ENCODE results near the gene CISD1.

The CISD1 gene

GRCh38 chr10:58328233-58328632, 59.3 kb downstream of the CISD1 start:
- no peak for TF ChIP-seq CTCF (IDR thresholded peaks at IDR 0.05; ENCODE audit: low read depth, low read length)
- H3K4me3 ChIP-seq (ENCODE audit: low read depth, low read length), result no peak overlapping the region

GRCh38 chr10:58330431-58330830, 61.5 kb downstream of the CISD1 start:
- TF ChIP-seq CTCF (IDR thresholded peaks at IDR 0.05; ENCODE audit: low read depth, low read length), result no peak
- no peak overlapping the region for H3K4me3 ChIP-seq (ENCODE audit: low read depth, low read length)

- TF ChIP-seq CTCF (IDR thresholded peaks at IDR 0.05; ENCODE audit: low read depth, low read length), result no peak
- no peak overlapping the region for H3K4me3 ChIP-seq (ENCODE audit: low read depth, low read length)
Observed at GRCh38 chr10:58331646-58332045, 62.7 kb downstream of the CISD1 start.

GRCh38 chr10:58334817-58335305, 65.9 kb downstream of the CISD1 start, which contains the start of gene UBE2D1:
TSS of gene UBE2D1 (plus strand) at chr10:58335006. CDS start at chr10:58335202, 196 bp downstream.
- H3K4me3 ChIP-seq (ENCODE audit: low read depth, low read length), result peak within 1 kb of the TSS; percentile 75
- 0 out of 2 replicates have a peak, but pooled peaks have one; percentile 9 for TF ChIP-seq CTCF (IDR thresholded peaks at IDR 0.05; ENCODE audit: low read depth, low read length)

GRCh38 chr10:58335306-58336005, 66.5 kb downstream of the CISD1 start:
- no peak for TF ChIP-seq CTCF (IDR thresholded peaks at IDR 0.05; ENCODE audit: low read depth, low read length)
- peak overlapping the region; percentile 75 for H3K4me3 ChIP-seq (ENCODE audit: low read depth, low read length)

GRCh38 chr10:58336242-58336641, 67.3 kb downstream of the CISD1 start:
- H3K4me3 ChIP-seq (ENCODE audit: low read depth, low read length), result peak overlapping the region; percentile 75
- TF ChIP-seq CTCF (IDR thresholded peaks at IDR 0.05; ENCODE audit: low read depth, low read length), result no peak

Data from WI38 (cell line).